Activated CD4-positive, alpha-beta T cell treated with anti-CD3 and anti-CD28 coated beads, Interleukin-10, Interleukin-2, amounts not matched to agents 100 ng/mL and 50 ng/mL, durations not matched to agents 16 hours and 8 hours (primary cell): Measurements from ENCODE around the gene GNB2.
A peak's percentile ranks its signal among the peaks of the same experiment; 100 is the strongest.
"Not testable (repeated sequence)": the region's sequence is repeated elsewhere in the genome, so short reads cannot be mapped to it uniquely, and the experiment has no call there.

Experiments used
- DNase-seq: peaks from one replicate; pipeline ENCODE4 v3.0.0-alpha.2; 2020

The GNB2 gene

GRCh38 chr7:100673302-100673941 lies at the start of gene GNB2:
Gene GNB2, plus strand, starts transcription at chr7:100673740. Its CDS starts 2,526 bp downstream, at chr7:100676266.
- DNase-seq = peak; percentile 100

DNA sequence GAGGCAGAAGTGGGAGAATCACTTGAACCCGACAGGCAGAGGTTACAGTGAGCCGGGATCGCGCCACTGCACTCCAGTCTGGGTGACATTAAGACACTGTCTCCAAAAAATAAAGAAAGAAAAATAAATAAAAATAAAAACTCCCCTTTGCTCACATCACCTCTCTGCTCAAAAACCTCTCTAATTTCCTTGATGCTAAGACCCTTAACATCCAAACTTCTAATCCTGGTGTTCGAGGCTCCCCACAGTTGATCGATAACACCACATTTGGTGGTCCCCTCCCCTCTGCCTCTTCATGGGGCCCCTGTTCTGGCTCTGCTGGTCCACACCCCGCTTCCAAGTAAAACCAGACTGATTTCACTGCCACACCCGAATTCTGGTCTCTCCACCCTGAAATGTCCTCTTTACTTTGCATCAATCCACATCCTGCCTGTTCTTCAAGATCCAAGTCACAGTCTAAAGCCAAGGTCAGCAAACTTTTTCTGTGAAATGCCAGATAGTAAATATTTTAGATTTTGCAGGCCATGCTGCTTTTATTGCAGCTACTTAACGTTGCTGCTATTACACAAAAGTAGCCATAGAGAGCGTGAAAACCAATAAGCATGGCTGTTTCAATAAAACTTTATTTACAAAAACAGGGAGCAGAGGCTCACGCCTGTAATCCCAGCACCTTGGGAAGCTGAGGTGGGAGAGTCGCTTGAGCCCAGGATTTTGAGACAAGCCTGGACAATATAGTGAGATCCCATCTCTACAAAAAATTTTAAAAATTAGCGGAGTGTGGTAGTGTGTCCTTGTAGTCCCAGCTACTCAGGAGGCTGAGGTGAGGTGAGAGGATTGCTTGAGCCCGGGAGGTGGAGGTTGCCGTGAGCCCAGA lies 49.4 kb upstream of the GNB2 start:
- DNase-seq = no peak

GRCh38 chr7:100626055-100626454 lies 47.5 kb upstream of the GNB2 start:
- DNase-seq = no peak

DNA sequence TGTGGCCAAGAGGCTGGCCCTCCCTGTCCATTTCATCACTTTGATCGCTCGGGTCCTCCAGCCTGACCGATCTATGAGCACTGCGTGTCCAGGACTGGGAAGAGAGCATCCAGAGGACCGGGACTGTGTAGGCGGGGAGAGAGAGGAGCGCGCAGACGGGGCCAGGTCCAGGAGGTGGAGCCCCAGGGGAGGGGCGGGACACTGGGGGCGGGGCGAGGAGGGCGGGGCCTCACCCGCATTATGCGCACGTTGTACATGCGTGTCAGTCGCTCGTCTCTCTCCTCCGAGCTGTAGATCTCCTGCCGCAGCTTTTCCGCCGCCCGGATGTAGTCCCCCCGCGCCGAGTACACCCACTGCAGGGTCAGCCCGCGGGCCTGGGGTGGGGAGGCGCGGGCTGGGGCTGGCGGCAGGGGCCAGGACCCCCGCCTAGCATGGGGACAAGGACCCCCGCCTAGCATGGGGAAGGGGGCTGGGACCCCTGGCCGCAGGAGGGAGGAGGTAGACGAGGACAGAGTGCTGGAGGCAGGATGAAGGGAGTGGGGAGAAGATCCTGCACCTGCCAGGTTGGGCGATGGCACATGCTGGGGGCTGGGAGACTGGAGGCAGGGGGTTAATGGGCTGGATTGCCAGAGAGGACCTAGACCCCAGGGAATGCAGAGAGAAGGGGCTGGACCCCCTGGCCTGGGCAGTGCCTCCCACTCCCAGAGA lies 46.9 kb upstream of the GNB2 start:
- DNase-seq = peak; percentile 93

GRCh38 chr7:100627238-100627549 lies 46.3 kb upstream of the GNB2 start:
- DNase-seq = no peak

GRCh38 chr7:100629117-100629716 lies 44.3 kb upstream of the GNB2 start:
- peak; percentile 56 for DNase-seq

GRCh38 chr7:100630066-100630465 lies 43.5 kb upstream of the GNB2 start:
- DNase-seq = no peak

GRCh38 chr7:100632951-100633717 lies 40.4 kb upstream of the GNB2 start:
- DNase-seq = peak; percentile 79

- no peak for DNase-seq
These were observed 33.5 kb upstream of the GNB2 start for GRCh38 chr7:100639995-100640516.

DNA sequence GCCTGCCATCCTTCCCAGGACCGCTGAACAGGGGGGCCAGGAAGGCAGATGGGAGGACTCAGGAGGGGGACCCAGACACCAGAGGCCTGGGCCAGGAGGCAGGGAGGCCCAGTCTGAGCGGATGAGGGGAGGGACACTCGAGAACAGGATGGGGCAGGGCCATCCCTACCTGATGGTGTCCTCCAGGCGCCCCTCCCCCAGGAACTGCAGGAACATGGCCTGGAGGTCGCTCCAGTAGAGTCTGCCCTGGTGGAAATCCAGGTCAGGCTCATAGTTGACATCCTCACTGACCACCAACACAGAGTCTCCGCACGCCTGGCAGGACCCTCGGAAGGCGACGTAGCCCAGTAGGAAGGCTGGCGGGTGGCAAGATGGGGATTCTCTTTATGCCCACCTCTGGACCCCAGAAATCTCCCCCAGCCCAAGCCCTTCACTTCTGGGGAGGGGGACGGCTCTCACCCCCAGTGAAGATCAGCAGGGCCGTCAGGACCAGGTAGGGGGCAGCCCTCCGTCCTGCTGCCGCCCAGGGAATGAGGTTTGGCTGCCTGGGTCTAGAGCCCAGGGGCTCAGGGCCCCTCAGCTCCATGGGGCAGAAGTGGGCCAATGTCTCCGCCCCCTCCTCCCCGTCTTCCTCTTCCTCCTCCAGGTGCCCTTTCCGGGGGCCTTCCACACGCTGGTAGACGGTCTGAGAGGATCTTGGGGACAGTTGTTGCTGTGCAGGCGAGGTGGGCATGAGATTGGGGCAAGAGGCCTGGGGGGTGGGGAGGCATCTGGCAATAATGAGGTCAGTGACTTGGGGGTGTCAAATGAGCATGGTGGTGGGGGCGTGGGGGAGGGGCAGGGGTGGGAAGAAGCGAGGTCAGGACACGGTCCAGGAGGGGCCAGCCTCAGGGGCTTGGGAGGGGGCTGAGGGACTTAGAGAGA lies 32.8 kb upstream of the GNB2 start:
- DNase-seq = no peak

- DNase-seq = no peak
These were observed 32.1 kb upstream of the GNB2 start, which contains the start of gene TFR2 for GRCh38 chr7:100641463-100641859. Gene TFR2, minus strand, starts transcription at chr7:100641552. Its CDS starts 43 bp downstream, at chr7:100641509.

GRCh38 chr7:100641860-100642533 lies 31.5 kb upstream of the GNB2 start:
- DNase-seq = no peak

DNA sequence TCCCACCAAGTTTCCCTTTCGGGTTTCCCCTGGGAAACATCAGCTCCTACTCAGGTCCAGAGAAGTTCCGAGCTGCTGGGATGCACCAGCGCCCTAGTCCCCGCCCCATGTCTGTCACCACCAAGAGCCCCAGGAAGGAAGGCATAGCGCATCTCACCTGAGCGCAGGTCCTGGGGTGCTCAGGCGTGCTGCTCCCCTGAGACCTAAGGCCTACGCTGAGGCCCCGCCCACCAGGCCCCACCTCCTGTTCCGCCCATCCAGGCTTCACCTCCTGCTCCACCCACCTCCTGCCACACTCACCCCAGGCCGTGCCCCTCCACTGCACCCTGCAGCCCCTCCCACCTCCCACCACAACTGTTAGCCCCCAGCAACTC lies 31.0 kb upstream of the GNB2 start:
- DNase-seq = peak; percentile 19

DNA sequence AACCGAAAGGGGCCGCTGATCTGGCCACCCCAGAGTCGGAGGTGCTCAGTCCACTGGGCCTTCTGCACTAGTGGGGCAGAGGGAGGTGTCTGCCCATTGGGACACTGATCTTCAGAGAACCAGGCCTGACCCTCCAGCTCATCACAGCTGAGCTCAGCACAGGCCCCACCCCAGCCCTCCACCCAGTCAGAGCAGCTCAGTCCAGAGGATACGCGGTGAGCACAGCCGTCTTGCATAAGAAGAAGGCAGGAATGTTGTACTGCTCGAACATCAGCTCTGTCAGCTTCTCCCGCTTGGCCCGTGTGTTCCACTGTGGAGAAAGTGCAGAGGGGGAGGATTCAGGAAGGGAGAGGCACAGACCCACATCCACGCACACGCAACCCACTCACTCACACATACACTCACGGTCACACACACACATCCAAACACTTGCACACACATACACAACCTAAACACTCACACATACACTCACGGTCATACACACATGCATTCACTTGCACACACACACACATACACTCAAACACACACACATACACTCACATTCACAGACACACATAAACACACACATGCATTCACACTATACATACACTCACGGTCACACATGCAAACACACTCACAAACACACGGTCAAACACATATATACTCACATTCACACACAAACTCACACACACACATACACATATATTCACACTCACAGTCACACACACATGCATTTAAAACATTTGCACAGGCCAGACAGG lies 23.5 kb upstream of the GNB2 start:
- DNase-seq = no peak

- no peak for DNase-seq
These were observed 18.4 kb upstream of the GNB2 start for GRCh38 chr7:100654908-100655831.

DNA sequence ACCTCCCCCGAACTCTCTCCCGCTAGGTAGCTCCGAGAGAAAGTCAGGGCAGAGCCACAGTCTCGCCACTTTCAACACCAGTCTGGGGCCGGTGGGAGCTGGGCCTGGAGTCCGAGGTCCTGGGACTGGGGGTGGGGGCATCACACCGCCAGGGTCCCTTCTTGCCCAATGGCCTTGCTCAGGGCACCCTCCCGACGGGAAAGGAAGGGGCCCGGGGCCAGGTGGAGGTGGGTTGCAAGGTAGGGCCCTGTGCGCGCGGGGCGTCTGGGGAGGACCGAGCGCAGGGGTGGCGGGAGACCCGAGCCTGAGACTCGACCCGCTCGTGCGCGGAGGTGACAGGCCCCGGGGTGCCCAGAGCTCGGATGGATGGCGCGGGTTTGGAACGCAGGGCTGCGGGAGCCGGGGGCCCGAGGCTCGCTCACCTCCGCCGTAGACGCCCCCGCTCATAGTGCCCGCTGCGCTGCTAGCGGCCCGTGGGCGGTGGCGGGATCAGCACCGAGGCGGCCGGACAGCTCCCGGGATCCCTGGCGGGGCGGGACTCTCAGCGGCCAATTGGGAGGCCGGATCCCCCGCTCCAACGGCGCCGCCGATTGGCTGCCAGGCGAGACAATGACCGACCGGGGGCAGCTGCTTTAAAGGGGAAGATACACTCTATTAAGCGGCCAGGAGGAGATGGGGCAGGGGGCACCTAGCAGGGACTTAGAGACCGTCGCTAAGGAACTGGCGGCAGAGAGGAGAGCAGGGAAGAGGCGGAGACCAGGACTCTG lies 17.4 kb upstream of the GNB2 start, which contains the start of gene ACTL6B:
Gene ACTL6B, minus strand, starts transcription at position 541 of the 767 bp plus-strand sequence. Its CDS starts 94 bp downstream, at position 447.
- peak; percentile 55 for DNase-seq

DNA sequence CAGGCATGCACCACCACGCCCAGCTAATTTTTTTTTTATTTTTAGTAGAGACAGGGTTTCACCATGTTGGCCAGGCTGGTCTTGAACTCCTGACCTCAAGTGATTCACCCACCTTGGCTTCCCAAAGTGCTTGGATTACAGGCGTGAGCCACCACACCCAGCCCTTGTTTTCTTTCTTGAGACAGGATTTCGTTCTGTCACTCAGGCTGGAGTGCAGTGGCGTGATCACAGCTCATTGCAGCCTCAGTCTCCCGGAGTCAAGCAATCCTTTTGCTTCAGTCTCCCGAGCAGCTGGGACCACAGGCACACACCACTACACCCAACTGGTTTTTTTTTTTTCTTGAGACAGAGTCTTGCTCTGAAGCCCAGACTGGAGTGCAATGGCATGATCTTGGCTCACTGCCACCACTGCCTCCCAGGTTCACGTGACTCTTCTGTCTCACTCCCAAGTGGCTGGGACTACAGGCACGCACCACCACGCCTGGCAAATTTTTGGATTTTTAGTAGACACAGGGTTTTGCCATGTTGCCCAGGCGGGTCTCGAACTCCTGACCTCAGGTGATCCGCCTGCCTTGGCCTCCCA lies 11.3 kb upstream of the GNB2 start:
- not testable (repeated sequence) for DNase-seq
